DND-41 (cell line): Measurements from ENCODE around the gene KLHL8.

Experiments used
- ATAC-seq: fragments of 200-7000 bp; cut with Tn5 transposase; 3 replicates; pipeline ENCODE4 v1.9.1; 2021; ENCODE audit warnings: low read depth; ENCODE audit not compliant: insufficient read depth
- DNase-seq: peaks from one replicate; pipeline ENCODE4 v3.0.0-alpha.2; 2020
- H2AFZ ChIP-seq: 2 replicates; pipeline ENCODE4 v1.6.0; 2012; ENCODE audit warnings: low read depth, low read length
- H3K27ac ChIP-seq: 2 replicates; pipeline ENCODE4 v1.5.1; 2012; ENCODE audit warnings: low read length, inconsistent platforms
- H3K27me3 ChIP-seq: fragments of 200-600 bp; sonication (generic); 2 replicates; pipeline ENCODE4 v1.6.0; 2012; ENCODE audit warnings: low read length, mild to moderate bottlenecking, inconsistent platforms; ENCODE audit not compliant: insufficient read depth, poor library complexity
- H3K36me3 ChIP-seq: 2 replicates; pipeline ENCODE4 v1.5.1; 2012; ENCODE audit warnings: low read length, inconsistent platforms; ENCODE audit not compliant: insufficient read depth
- H3K4me1 ChIP-seq: 2 replicates; pipeline ENCODE4 v1.5.1; 2012; ENCODE audit warnings: mild to moderate bottlenecking, low read length; ENCODE audit not compliant: insufficient read depth
- H3K4me2 ChIP-seq: 2 replicates; pipeline ENCODE4 v1.6.0; 2012; ENCODE audit warnings: mild to moderate bottlenecking, moderate library complexity, low read length, inconsistent platforms; ENCODE audit not compliant: insufficient read depth
- H3K4me3 ChIP-seq, 2 experiments: fragments of 200-600 bp in 1 of 2; shearing (Covaris generic) in 1 of 2; 2 replicates each; pipeline ENCODE4 v1.5.1; 2012 to 2016; ENCODE audit warnings: inconsistent platforms in 2 of 2, low read length in 2 of 2, mild to moderate bottlenecking in 2 of 2, low read depth in 1 of 2, moderate library complexity in 1 of 2
- H3K79me2 ChIP-seq: 2 replicates; pipeline ENCODE4 v1.6.0; 2012; ENCODE audit warnings: low read length, inconsistent platforms; ENCODE audit not compliant: insufficient read depth
- H3K9ac ChIP-seq: 2 replicates; pipeline ENCODE4 v1.6.0; 2012; ENCODE audit warnings: low read depth, mild to moderate bottlenecking, inconsistent platforms, low read length, moderate library complexity
- H3K9me3 ChIP-seq: 2 replicates; pipeline ENCODE4 v1.5.1; 2012; ENCODE audit warnings: low read length, moderate library complexity, mild to moderate bottlenecking, inconsistent platforms; ENCODE audit not compliant: insufficient read depth, severe bottlenecking
- H4K20me1 ChIP-seq: 2 replicates; pipeline ENCODE4 v1.6.0; 2012; ENCODE audit warnings: low read length; ENCODE audit not compliant: insufficient read depth
- CTCF ChIP-seq: IDR thresholded peaks from 2 replicates; pipeline ENCODE4 v1.5.1; 2012; ENCODE audit warnings: borderline replicate concordance, low read length, moderate library complexity, mild to moderate bottlenecking; ENCODE audit not compliant: poor library complexity, severe bottlenecking; ENCODE audit errors: extremely low read depth
- EZH2 ChIP-seq: IDR thresholded peaks from 3 replicates; pipeline ENCODE4 v1.6.1; 2012; ENCODE audit warnings: borderline replicate concordance, low read depth, mild to moderate bottlenecking, moderate library complexity, low read length, inconsistent platforms; ENCODE audit not compliant: severe bottlenecking

KLHL8 gene

DNA sequence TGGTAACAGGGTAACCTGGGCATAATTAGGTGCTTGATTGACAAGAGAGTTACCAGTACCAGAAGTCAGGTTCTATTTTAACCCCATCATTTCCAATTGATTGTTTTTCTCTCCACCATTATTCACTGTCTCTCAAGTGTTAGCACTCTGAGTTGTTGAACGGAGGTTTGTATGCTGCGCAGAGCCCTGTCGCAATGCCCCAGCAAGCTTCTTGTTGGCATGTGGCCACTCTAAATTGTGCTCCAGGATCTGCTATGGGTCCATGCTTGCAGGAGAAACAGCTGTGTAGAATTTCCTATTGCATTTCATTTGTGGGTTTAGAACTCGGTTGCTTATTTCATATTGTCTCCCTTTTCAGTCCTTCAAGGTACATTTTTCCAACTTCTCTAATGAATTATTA, 98.2 kb downstream of the KLHL8 start:
- H4K20me1 ChIP-seq, result 0 out of 2 replicates have a peak, but pooled peaks cover 6% of the 10 kb centered on the region
- TF ChIP-seq EZH2, result no peak
- TF ChIP-seq CTCF, result no peak
- H3K27ac ChIP-seq, result no peak overlapping the region
- peaks cover 66% of the 10 kb centered on the region for H3K36me3 ChIP-seq
- no peaks in the 10 kb centered on the region for H3K4me1 ChIP-seq
- H3K9me3 ChIP-seq, result no peaks in the 10 kb centered on the region
- no peak for ATAC-seq
- H3K4me2 ChIP-seq, result no peak overlapping the region
- H3K4me3 ChIP-seq, result no peak overlapping the region
- no peak overlapping the region for H3K9ac ChIP-seq
- H2AFZ ChIP-seq, result no peak overlapping the region
- no peak for DNase-seq
- H3K79me2 ChIP-seq, result peaks cover 22% of the 10 kb centered on the region; the same call in 1 of the 2 replicates
- no peaks in the 10 kb centered on the region for H3K27me3 ChIP-seq

DNA sequence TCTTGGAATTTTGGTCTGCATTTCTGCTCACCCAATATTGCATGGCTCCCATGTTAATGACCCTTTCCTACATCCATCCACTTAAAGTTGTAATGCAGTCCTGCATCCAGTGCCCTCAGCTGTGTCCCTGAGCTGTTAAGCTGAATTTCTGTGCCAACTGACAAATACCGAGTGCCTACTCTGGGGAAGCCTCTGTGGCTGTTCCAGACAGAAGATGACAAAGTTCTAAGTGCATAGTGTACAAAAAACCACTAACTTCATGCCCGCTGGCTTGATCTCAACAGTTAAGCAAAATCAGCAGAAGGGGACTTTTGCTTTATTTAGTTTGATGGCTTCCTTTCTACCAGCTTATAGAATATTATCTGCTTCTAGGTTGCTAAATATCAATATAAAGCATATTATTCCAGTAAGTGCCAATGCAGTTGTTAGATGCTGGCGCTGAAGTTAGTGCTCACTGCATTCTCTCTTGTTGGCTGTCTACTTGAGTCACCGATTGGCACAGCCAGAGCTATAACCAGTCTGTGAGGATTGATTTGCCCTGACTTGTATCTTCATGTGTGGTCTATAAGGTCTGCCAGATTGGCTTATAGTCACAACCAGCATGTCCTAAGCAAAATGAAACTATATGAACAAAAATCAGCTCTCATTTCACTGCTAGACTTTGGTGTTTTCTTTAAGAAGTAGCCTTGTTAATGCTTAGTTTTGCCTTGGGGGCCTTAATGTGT, 98.9 kb downstream of the KLHL8 start:
- TF ChIP-seq CTCF, result no peak
- TF ChIP-seq EZH2, result no peak
- Histone ChIP-seq H3K27ac (no peak overlapping the region), H3K9me3 (no peaks in the 10 kb centered on the region), H3K4me3 (no peak overlapping the region), H3K9ac (no peak overlapping the region), H2AFZ (no peak overlapping the region), H3K4me1 (no peaks in the 10 kb centered on the region), H3K79me2 (peaks cover 27% of the 10 kb centered on the region), H4K20me1 (peaks cover 10% of the 10 kb centered on the region; the same call in 1 of the 2 replicates), H3K36me3 (peaks cover 66% of the 10 kb centered on the region), H3K27me3 (no peaks in the 10 kb centered on the region), H3K4me2 (no peak overlapping the region)
- no peak for ATAC-seq
- DNase-seq, result no peak

GRCh38 chr4:87120411-87121162, 99.8 kb downstream of the KLHL8 start:
- H3K36me3 ChIP-seq, result peaks cover 66% of the 10 kb centered on the region
- no peaks in the 10 kb centered on the region for H3K27me3 ChIP-seq
- peaks cover 11% of the 10 kb centered on the region; the same call in 1 of the 2 replicates for H4K20me1 ChIP-seq
- H3K4me1 ChIP-seq, result no peaks in the 10 kb centered on the region
- H3K4me2 ChIP-seq, result no peak overlapping the region
- no peak overlapping the region for H3K27ac ChIP-seq
- H3K9me3 ChIP-seq, result no peaks in the 10 kb centered on the region
- peaks cover 29% of the 10 kb centered on the region for H3K79me2 ChIP-seq
- H3K9ac ChIP-seq, result no peak overlapping the region
- no peak overlapping the region for H2AFZ ChIP-seq
- TF ChIP-seq EZH2 (no peak), CTCF (no peak)
- no peak for DNase-seq
- no peak for ATAC-seq
- H3K4me3 ChIP-seq, result no peak overlapping the region
